CD4-positive, alpha-beta T cell treated with Interleukin-15 for 1 hour (primary cell): ENCODE data around the gene C7orf25.

Source experiments
- DNase-seq: peaks from one replicate; pipeline ENCODE4 v3.0.0-alpha.2; 2020

Gene C7orf25

GRCh38 chr7:42911454-42912447 lies at the start of gene C7orf25:
C7orf25 (minus strand) TSS chr7:42912070; CDS start chr7:42910900, 1,170 bp downstream.
- DNase-seq = peak; percentile 93

DNA sequence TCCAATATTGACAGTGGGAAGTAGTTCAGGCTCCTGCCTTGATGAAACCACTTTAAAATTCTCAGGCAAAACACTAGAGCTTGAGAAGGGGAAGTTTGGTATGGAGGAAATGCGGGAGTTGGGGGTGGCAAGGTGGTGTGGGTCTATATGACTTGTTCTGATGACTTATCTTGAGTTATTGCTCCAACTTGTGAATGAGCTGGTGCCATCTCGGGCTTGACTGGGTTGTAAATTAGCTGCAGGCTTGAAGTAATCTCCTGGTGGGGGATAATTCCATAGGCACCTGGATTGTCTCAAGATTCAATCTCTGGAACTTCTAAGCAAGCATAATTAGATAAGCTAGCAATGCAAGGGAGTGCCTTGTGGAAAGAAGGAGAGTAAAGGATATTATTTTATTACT lies 49.3 kb upstream of the C7orf25 start:
- DNase-seq = no peak

DNA sequence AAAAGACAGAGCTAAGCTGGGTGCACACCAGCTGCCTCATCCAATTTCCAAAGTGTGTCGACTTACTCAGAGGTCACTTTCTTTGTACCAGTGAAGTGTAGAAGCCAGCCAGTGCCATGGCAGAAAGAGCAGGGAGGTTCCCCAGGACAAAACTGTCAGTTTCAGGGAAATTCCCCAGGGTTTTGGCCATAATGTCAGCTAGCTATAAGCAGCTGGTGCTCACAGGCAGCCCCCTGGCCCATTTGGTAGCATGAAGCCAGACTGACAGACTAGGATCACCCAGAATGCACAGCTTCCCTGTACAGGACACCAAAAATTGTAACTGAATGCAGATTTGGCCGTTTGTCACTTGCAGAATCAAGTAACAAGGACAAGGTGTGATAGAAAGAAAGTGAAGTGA lies 48.9 kb upstream of the C7orf25 start:
- no peak for DNase-seq

- DNase-seq = no peak
Observed at GRCh38 chr7:42959549-42959948, 47.7 kb upstream of the C7orf25 start.

DNA sequence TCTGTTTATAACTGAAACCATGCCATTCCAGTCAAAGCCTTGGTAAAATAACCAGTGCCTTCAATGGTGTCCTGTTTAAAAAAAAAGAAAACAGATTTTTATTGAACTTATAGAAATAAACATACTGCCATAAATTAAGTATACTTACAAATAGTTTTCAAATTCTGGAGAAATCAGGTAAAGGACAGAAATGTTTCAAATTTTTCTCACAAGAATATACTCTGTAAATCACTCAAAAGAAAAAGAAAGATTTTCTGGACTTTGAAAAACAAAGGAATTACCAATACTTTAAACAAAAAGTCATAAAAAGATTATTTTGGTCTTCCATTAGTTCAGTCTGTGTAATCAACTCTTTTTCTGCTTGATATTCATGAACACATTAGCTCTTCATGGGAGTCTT lies 44.2 kb upstream of the C7orf25 start:
- DNase-seq = no peak

DNA sequence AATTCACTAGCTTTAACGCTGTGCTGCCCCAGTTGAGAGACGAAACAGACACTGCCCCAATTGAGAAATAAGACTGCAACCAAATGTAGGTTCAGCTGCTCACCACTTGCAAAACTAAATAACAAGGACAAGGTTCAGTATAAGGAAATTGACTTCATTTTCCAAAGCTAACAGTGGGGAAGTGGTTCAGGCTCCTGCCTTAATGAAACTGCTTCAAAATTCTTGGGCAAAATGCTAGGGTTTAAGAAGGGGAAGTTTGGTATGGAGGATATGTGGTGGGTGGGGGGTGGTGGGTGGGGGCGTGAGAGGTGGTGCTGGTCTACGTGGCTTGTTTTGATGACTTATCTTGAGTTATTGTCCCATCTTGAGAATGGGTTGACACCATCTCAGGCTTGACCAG lies 42.1 kb upstream of the C7orf25 start:
- DNase-seq = no peak

DNA sequence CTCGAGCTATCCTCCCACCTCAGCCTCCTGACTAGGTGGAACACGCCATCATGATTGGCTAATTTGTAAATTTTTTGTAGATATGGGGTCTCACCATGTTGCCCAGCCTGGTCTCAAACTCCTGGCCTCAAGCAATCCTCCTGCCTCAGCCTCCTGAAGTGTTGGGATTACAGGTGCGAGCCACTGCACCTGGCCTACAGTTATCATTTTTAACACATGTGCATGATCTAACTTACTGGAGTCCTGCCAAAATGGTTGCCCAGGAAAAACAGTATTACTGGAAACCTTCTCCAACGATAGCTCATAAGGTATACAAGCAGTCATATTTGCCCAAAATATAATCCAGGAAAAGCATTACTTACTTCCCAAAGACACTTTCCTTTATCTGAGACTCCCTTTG lies 40.5 kb upstream of the C7orf25 start:
- DNase-seq = no peak

GRCh38 chr7:42950417-42950816 lies 38.5 kb upstream of the C7orf25 start:
- no peak for DNase-seq

DNA sequence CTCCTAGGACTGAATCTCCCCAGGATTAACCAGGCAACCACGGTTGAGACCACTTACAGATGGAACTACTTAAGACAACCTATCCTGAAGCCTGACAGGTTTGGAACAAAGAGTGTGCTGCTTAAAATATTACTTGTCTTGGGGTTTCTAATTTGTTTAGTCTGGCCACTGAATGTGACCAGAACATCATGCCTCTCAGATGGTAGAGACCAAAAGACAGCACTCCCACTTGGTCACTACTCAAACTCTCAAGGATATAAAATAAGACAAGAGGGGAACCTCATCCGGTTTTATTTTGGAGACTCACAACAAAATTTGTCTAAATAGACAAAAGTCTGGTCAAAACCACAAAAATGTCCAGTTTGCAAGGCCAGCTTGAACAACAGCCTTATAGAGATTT lies 35.7 kb upstream of the C7orf25 start:
- DNase-seq = no peak

GRCh38 chr7:42946627-42946950 lies 34.7 kb upstream of the C7orf25 start:
- no peak for DNase-seq

GRCh38 chr7:42945821-42946626 lies 34.2 kb upstream of the C7orf25 start:
- DNase-seq = no peak

- peak; percentile 54 for DNase-seq
Observed at GRCh38 chr7:42940985-42941847, 29.3 kb upstream of the C7orf25 start.

- no peak for DNase-seq
Observed at GRCh38 chr7:42939457-42940240, 27.8 kb upstream of the C7orf25 start.

DNA sequence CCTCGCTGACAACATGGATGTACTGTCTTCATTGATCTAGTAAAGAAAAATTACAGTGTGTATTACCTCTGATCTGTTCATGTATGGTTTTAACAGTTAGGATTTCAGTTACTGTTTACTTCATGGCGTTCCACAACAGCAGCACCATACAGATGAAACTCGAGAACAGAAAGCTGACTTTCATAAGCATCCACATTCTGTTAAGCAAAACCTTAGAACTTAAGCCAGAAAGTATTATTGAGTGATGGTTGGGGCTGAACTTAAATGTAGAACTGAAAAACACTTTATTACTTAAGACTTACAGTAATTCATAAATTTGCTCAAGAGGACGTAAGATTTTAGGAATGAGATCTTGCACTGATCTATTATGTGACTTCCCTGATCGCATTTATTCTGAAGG lies 24.0 kb upstream of the C7orf25 start:
- DNase-seq = no peak

- DNase-seq = no peak
Observed at GRCh38 chr7:42934291-42934690, 22.4 kb upstream of the C7orf25 start.

GRCh38 chr7:42932811-42933591 lies 21.1 kb upstream of the C7orf25 start:
- DNase-seq = no peak

DNA sequence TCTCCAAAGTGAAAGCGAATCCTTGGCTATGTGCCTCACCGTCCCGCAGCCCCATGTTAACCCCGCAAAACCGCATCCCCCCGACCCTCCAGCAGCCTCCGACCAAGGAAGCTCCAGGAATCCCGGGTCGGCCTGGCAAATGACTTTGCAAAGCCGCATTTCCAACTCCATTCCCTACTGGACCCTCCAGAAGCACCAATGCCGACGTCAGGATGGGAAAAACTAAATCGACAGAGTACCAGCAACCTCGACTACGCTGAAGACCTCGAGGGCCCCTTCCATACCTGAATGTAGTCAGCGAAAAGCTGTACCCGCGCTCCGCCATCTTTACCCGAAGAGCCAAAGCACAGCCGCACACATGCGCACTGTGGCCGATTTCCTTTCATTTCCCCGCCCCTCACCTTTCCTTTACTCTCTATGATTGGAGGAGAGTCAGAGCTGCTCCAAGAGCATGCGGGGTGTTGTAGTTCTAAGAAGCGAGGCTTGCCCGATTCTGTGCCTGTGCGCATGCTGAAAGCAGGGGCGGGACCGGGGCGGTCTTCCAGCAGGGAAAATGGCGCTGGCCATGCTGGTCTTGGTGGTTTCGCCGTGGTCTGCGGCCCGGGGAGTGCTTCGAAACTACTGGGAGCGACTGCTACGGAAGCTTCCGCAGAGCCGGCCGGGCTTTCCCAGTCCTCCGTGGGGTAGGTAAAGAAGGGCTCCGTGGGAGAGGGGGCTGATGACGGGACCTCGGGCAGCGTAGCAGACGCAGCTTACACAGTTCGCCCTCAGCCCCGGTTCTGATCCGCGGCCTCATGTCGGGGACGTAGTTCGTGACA lies 20.2 kb upstream of the C7orf25 start, which contains the start of the genes MRPL32 and PSMA2:
MRPL32 (plus strand) TSS at position 543 of the 818 bp plus-strand sequence; CDS start at position 554, 11 bp downstream.
PSMA2 (minus strand) TSS at position 341 of the 818 bp plus-strand sequence; CDS start at position 325, 16 bp downstream.
- peak; percentile 97 for DNase-seq

- no peak for DNase-seq
Observed at GRCh38 chr7:42931447-42931833, 19.6 kb upstream of the C7orf25 start.

DNA sequence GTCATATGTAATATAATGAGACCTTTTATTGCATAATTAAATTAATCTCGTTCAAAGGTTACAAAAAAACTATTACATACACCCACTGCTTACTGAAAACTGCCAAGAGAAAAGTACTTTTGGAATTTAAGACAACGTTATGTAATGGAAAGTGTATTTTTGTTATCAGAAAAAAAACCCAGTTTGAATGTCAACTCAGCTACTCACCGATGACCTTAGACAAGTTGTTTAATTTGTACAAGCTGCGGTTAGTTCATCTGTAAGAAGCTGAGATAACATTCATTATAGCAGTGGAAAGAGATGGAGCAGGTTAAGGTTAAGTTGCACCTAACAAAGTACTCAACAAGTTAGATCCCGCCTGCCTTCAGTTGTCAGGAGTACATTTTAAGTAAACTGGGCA lies 19.0 kb upstream of the C7orf25 start:
- DNase-seq = no peak

- DNase-seq = no peak
Observed at GRCh38 chr7:42929449-42929848, 17.6 kb upstream of the C7orf25 start.
